ENCODE data around the gene PHLDB3. TPM values are rescaled to one million over a fixed set of nuclear protein-coding genes. Genes with fewer than 3 reads are reported as not detected.
"Not testable (repeated sequence)": the region's sequence is repeated elsewhere in the genome, so short reads cannot be mapped to it uniquely, and the experiment has no call there.

The PHLDB3 gene
- total RNA-seq, 4 donors from 2014 or later = 10.3 to 16.2 (median 12.6) TPM

GRCh38 chr19:43548706-43549105 is 44.2 kb upstream of the PHLDB3 start:
- Histone ChIP-seq H3K27ac (replicated peaks in 1 of 4) (no peak overlapping the region), H3K36me3 (peaks cover 46 to 86% (median 72%) of the 10 kb centered on the region in 4 donors), H3K4me3 (no peak overlapping the region), H3K9me3 (no peaks in the 10 kb centered on the region), H3K27me3 (no peaks in the 10 kb centered on the region), H3K4me1 (no peaks in the 10 kb centered on the region)
- intact Hi-C loops (cut with DNase I) = no loop called here
- no peak for DNase-seq (ENCODE audit: extremely low spot score)
- TF ChIP-seq CTCF (IDR thresholded peaks at IDR 0.05) (no peak), POLR2A (IDR thresholded peaks at IDR 0.05; ENCODE audit: low read depth) (no peak)
- WGBS = 82% methylated on average over 2 of the region's 2 CpGs

- H3K4me1 ChIP-seq; H3K4me3 ChIP-seq; DNase-seq (ENCODE audit: extremely low spot score); H3K27me3 ChIP-seq; intact Hi-C loops (cut with DNase I); H3K27ac ChIP-seq (replicated peaks in 1 of 4); H3K9me3 ChIP-seq: not testable (repeated sequence)
- no CpG with 5 or more reads among the region's 24 CpGs for WGBS
- peaks cover 47 to 86% (median 72%) of the 10 kb centered on the region in 4 donors for H3K36me3 ChIP-seq
Measured at GRCh38 chr19:43547926-43548325, 43.4 kb upstream of the PHLDB3 start.

- intact Hi-C loops (cut with DNase I) = no loop called here
- TF ChIP-seq POLR2A (IDR thresholded peaks at IDR 0.05; ENCODE audit: low read depth) (no peak), EP300 (IDR thresholded peaks at IDR 0.05) (no peak), CTCF (IDR thresholded peaks at IDR 0.05) (no peak), POLR2AphosphoS5 (IDR thresholded peaks at IDR 0.05) (no peak)
- H3K4me3 ChIP-seq = no peak overlapping the region
- H3K4me1 ChIP-seq = no peaks in the 10 kb centered on the region
- peaks cover 47 to 86% (median 73%) of the 10 kb centered on the region in 4 donors for H3K36me3 ChIP-seq
- no peaks in the 10 kb centered on the region for H3K27me3 ChIP-seq
- no peak for DNase-seq (ENCODE audit: extremely low spot score)
- 100% methylated on average over 1 of the region's 3 CpGs for WGBS
- no peaks in the 10 kb centered on the region for H3K9me3 ChIP-seq
- H3K27ac ChIP-seq (replicated peaks in 1 of 4) = no peak overlapping the region
Measured at GRCh38 chr19:43546581-43546980, 42.0 kb upstream of the PHLDB3 start.

- WGBS = 64% methylated on average over 2 of the region's 2 CpGs
- no peaks in the 10 kb centered on the region for H3K27me3 ChIP-seq
- no peak overlapping the region for H3K4me3 ChIP-seq
- H3K9me3 ChIP-seq = no peaks in the 10 kb centered on the region
- peaks cover 44 to 86% (median 71%) of the 10 kb centered on the region in 4 donors for H3K36me3 ChIP-seq
- intact Hi-C loops (cut with DNase I) = no loop called here
- no peaks in the 10 kb centered on the region for H3K4me1 ChIP-seq
- TF ChIP-seq CTCF (IDR thresholded peaks at IDR 0.05) = no peak
- no peak overlapping the region for H3K27ac ChIP-seq (replicated peaks in 1 of 4)
- no peak for DNase-seq (ENCODE audit: extremely low spot score)
Measured at GRCh38 chr19:43545981-43546380, 41.4 kb upstream of the PHLDB3 start.

- H3K27ac ChIP-seq (replicated peaks in 1 of 4) = no peak overlapping the region
- no peaks in the 10 kb centered on the region for H3K9me3 ChIP-seq
- H3K4me1 ChIP-seq = no peaks in the 10 kb centered on the region
- no peaks in the 10 kb centered on the region for H3K27me3 ChIP-seq
- H3K4me3 ChIP-seq = no peak overlapping the region
- peaks cover 37 to 86% (median 70%) of the 10 kb centered on the region in 4 donors for H3K36me3 ChIP-seq
- WGBS = 91% methylated on average over 5 of the region's 5 CpGs
- intact Hi-C loops (cut with DNase I) = no loop called here
- no peak for TF ChIP-seq EP300 (IDR thresholded peaks at IDR 0.05)
- TF ChIP-seq POLR2A (IDR thresholded peaks at IDR 0.05; ENCODE audit: low read depth) = no peak
- no peak for TF ChIP-seq CTCF (IDR thresholded peaks at IDR 0.05)
- no peak for TF ChIP-seq POLR2AphosphoS5 (IDR thresholded peaks at IDR 0.05)
- DNase-seq (ENCODE audit: extremely low spot score) = no peak
Measured at GRCh38 chr19:43545276-43545675, 40.7 kb upstream of the PHLDB3 start.
